Peyer's patch (tissue), 4 donors: ENCODE results near the gene BEGAIN. TPM values are rescaled to one million over a fixed set of nuclear protein-coding genes. Genes with fewer than 3 reads are reported as not detected.
A peak's percentile ranks its signal among the peaks of the same experiment; 100 is the strongest.

ENCODE experiments used
- DNase-seq, 3 donors: peaks; one replicate each; pipeline ENCODE4 v3.0.0-alpha.2; 2017 to 2019
- H3K27ac ChIP-seq, 4 donors: fragments of 200-600 bp; sonication (generic); one replicate each; pipeline ENCODE4 v1.5.1; 2016 to 2019
- H3K27me3 ChIP-seq, 2 donors: fragments of 200-600 bp; sonication (generic); one replicate each; pipeline ENCODE4 v1.5.1; 2019
- H3K36me3 ChIP-seq, 3 donors: fragments of 200-600 bp; sonication (generic); one replicate each; pipeline ENCODE4 v1.5.1; 2016 to 2019
- H3K4me1 ChIP-seq, 4 donors: fragments of 200-600 bp; sonication (generic); one replicate each; pipeline ENCODE4 v1.5.1; 2016 to 2019
- H3K4me3 ChIP-seq, 4 donors: fragments of 200-600 bp; sonication (generic); 1 replicate in 3 of 4; 2 replicates in 1 of 4; pipeline ENCODE4 v1.5.1; 2016 to 2019; ENCODE audit warnings: mild to moderate bottlenecking in 1 of 4
- H3K9me3 ChIP-seq, 4 donors: fragments of 200-600 bp; sonication (generic); one replicate each; pipeline ENCODE4 v1.5.1; 2016 to 2019; ENCODE audit warnings: mild to moderate bottlenecking in 1 of 4
- CTCF ChIP-seq, 6 experiments: fragments of 450-650 bp in 4 of 6; fragments of 200-600 bp in 2 of 6; sonication (generic) in 1 of 6; IDR thresholded peaks; one replicate each; pipeline ENCODE4 v1.5.1; 2017 to 2019; ENCODE audit warnings: antibody characterized with exemption in 6 of 6, mild to moderate bottlenecking in 3 of 6, moderate library complexity in 1 of 6
- POLR2A ChIP-seq, 2 donors: fragments of 450-650 bp; IDR thresholded peaks; one replicate each; pipeline ENCODE4 v1.5.1; 2017; ENCODE audit warnings: antibody characterized with exemption in 2 of 2, mild to moderate bottlenecking in 2 of 2, moderate library complexity in 2 of 2
- total RNA-seq, 4 donors: library from RNA; depleted of rRNA; stranded (reverse); fragments of >200 nt; gene quantifications; one replicate each; pipeline ENCODE4 v1.1.0, GENCODE V29; 2016

Gene BEGAIN
- total RNA-seq, 4 donors from 2014 or later = 1.6 to 31.8 (median 6.6) TPM; not detected in 1

DNA sequence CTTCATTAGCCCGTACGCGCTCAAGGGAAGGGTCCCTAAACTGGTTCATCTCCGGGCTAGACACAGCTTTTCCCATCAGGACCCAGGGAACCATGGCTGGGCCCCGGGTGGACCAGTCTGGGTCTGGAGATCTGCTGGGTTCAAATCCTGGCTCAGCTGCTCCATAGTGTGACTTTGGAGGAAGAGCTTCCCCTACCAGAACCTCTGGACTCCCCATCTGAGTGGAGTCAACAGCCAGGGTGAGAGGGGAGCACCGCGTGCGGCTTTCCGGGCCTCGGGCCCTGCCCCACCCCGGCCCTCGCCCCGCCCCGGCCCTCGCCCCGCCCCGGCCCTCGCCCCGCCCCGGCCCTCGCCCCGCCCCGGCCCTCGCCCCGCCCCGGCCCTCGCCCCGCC is 41.2 kb downstream of the BEGAIN start:
- no peaks in the 10 kb centered on the region for H3K36me3 ChIP-seq
- peak overlapping the region in 2 of 4 donors; percentile 90 to 97 for H3K27ac ChIP-seq
- H3K9me3 ChIP-seq = no peaks in the 10 kb centered on the region
- TF ChIP-seq POLR2A (IDR thresholded peaks at IDR 0.05) (no peak), CTCF (IDR thresholded peaks at IDR 0.05) (no peak)
- H3K27me3 ChIP-seq = no peaks in the 10 kb centered on the region
- peak in 1 of 3 donors; percentile 67 for DNase-seq
- H3K4me1 ChIP-seq = peaks cover 0 to 24% (median 2%) of the 10 kb centered on the region in 4 donors
- peak overlapping the region in 3 of 4 donors; percentile 23 to 60 (median 46) for H3K4me3 ChIP-seq

GRCh38 chr14:100545359-100545758 is 41.9 kb downstream of the BEGAIN start:
- TF ChIP-seq POLR2A (IDR thresholded peaks at IDR 0.05) = no peak
- Histone ChIP-seq H3K27ac (peak overlapping the region in 1 of 4 donors; percentile 90), H3K9me3 (no peaks in the 10 kb centered on the region), H3K4me1 (peaks cover 0 to 24% (median 2%) of the 10 kb centered on the region in 4 donors), H3K4me3 (no peak overlapping the region), H3K36me3 (no peaks in the 10 kb centered on the region), H3K27me3 (no peaks in the 10 kb centered on the region)
- no peak for DNase-seq

DNA sequence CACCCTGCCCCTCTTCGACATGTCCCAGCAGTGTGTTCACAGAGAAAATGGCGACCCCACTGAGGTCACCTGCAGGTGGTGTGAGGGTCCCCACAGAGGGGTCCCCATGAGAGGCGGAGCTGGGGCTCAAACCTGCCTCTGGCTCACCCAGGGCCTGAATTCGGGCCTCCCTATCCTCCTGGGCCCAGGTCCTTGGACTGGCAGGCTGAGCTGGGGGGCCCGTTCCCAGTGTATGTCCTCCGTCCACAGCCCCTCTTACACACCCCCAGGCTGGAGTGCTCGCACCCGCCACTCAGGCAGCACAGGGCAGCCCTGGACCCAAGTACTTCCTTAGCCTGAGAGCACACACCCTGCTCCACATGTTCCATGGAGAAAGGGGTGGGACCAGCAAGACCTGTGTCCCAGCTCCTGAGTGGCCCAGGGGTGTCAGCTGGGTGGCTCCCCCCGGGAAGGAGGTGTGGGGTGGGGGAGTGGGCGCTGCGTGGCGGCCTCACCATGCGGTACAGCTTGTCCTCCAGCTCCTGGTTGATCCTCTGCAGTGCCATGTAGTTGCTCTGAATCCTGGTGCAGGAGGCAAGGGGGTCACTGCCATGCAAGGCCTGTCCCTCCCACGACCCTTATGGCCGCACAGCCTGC is 42.6 kb downstream of the BEGAIN start:
- DNase-seq = no peak
- no peaks in the 10 kb centered on the region for H3K9me3 ChIP-seq
- no peak overlapping the region for H3K27ac ChIP-seq
- no peaks in the 10 kb centered on the region for H3K27me3 ChIP-seq
- H3K36me3 ChIP-seq = no peaks in the 10 kb centered on the region
- no peak overlapping the region for H3K4me3 ChIP-seq
- no peak for TF ChIP-seq POLR2A (IDR thresholded peaks at IDR 0.05)
- no peak for TF ChIP-seq CTCF (IDR thresholded peaks at IDR 0.05)
- H3K4me1 ChIP-seq = peaks cover 0 to 24% (median 2%) of the 10 kb centered on the region in 4 donors

- no peaks in the 10 kb centered on the region for H3K36me3 ChIP-seq
- no peaks in the 10 kb centered on the region for H3K27me3 ChIP-seq
- peaks cover 0 to 23% (median 2%) of the 10 kb centered on the region in 4 donors for H3K4me1 ChIP-seq
- no peak overlapping the region for H3K27ac ChIP-seq
- no peaks in the 10 kb centered on the region for H3K9me3 ChIP-seq
- H3K4me3 ChIP-seq = no peak overlapping the region
- TF ChIP-seq CTCF (IDR thresholded peaks at IDR 0.05) = no peak
- no peak for TF ChIP-seq POLR2A (IDR thresholded peaks at IDR 0.05)
- no peak for DNase-seq
These were observed 43.5 kb downstream of the BEGAIN start for GRCh38 chr14:100543471-100544455.

GRCh38 chr14:100542619-100543205 is 44.5 kb downstream of the BEGAIN start:
- Histone ChIP-seq H3K27ac (no peak overlapping the region), H3K36me3 (no peaks in the 10 kb centered on the region), H3K4me1 (peaks cover 0 to 12% (median 0%) of the 10 kb centered on the region in 4 donors), H3K4me3 (no peak overlapping the region), H3K9me3 (no peaks in the 10 kb centered on the region), H3K27me3 (no peaks in the 10 kb centered on the region)
- TF ChIP-seq CTCF (IDR thresholded peaks at IDR 0.05) (no peak), POLR2A (IDR thresholded peaks at IDR 0.05) (no peak)
- DNase-seq = no peak
